Measurements from ENCODE around the gene TOMM70.
"Not testable (repeated sequence)": the region's sequence is repeated elsewhere in the genome, so short reads cannot be mapped to it uniquely, and the experiment has no call there.

TOMM70 gene

GRCh38 chr3:100400780-100401673, at the start of gene TOMM70, which contains the start of gene LNP1:
Gene TOMM70, minus strand, starts transcription at chr3:100401089. Its CDS starts 140 bp downstream, at chr3:100400949.
Gene LNP1, plus strand, starts transcription at chr3:100401539. Its CDS starts 28,191 bp downstream, at chr3:100429730.
- DNase-seq (ENCODE audit: low read depth in 2 of 2): peak; percentile 86 to 91

- no peak for DNase-seq (ENCODE audit: low read depth in 2 of 2)
Measured at GRCh38 chr3:100449214-100449613, 48.3 kb upstream of the TOMM70 start.

DNA sequence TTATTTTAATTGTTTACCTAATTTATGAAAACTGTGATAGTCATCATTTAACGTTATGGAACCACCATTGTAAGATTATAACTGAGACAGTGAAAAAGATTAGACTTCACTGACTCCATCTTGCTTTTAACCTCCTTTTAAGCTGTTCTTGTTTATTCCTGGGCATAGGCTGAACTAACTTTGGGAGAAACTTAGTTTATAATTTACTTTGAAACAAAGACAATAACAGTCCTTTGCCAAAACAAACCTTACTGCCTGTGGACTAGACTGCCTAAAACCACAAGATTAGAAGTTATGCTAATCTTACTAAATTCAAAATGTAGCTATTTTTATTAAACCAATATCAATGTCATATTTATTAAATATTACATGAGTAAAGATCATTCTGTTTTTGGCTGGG, 47.2 kb upstream of the TOMM70 start:
- DNase-seq (ENCODE audit: low read depth in 2 of 2): no peak

DNA sequence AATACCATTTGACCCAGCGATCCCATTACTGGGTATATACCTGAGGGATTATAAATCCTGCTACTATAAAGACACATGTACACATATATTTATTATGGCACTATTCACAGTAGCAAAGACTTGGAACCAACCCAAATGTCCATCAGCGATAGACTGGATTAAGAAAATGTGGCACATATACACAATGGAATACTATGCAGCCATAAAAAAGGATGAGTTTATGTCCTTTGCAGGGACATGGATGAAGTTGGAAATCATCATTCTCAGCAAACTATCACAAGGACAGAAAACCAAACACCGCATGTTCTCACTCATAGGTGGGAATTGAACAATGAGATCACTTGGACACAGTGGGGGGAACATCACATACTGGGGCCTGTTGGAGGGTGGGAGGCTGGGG, 46.2 kb upstream of the TOMM70 start:
- not testable (repeated sequence) for DNase-seq (ENCODE audit: low read depth in 2 of 2)

DNA sequence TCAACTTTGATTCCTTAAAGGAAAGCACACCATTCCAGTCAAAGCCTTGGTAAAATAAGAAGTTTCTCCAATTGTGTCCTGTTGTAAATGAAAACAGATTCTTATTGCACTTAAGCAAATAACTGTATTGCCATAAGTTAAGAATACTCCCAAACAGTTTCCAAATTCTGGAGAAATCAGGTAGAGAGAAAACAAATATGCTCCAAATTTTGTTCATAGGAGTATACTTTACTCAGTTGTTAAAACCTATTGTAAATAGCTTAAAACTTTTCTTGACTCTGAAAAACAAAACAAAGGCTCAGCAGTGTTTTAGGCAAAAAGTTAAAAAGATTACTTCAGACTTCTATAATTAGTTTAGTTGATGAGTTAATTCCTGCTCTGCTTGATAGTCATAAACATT, 42.8 kb upstream of the TOMM70 start:
- no peak for DNase-seq (ENCODE audit: low read depth in 2 of 2)

- DNase-seq (ENCODE audit: low read depth in 2 of 2): no peak
Measured at GRCh38 chr3:100440895-100441294, 40.0 kb upstream of the TOMM70 start.

DNA sequence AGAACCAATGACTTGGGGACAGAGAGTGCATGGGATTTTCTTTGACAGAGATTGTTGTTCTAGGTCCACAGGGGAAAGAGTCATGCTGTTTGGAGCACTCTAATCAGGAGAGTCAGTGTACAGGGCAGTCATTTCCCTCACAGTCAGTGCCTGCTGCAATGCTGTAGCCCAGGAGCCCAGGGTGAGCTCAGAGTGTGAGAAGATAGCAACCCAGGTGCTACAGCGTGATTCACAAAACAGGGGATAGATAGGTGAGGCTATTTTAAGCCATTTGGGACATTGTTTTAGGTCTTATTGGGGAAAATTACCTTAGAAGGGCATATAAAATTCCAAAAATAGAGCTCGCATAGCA, 37.7 kb upstream of the TOMM70 start:
- no peak for DNase-seq (ENCODE audit: low read depth in 2 of 2)

DNA sequence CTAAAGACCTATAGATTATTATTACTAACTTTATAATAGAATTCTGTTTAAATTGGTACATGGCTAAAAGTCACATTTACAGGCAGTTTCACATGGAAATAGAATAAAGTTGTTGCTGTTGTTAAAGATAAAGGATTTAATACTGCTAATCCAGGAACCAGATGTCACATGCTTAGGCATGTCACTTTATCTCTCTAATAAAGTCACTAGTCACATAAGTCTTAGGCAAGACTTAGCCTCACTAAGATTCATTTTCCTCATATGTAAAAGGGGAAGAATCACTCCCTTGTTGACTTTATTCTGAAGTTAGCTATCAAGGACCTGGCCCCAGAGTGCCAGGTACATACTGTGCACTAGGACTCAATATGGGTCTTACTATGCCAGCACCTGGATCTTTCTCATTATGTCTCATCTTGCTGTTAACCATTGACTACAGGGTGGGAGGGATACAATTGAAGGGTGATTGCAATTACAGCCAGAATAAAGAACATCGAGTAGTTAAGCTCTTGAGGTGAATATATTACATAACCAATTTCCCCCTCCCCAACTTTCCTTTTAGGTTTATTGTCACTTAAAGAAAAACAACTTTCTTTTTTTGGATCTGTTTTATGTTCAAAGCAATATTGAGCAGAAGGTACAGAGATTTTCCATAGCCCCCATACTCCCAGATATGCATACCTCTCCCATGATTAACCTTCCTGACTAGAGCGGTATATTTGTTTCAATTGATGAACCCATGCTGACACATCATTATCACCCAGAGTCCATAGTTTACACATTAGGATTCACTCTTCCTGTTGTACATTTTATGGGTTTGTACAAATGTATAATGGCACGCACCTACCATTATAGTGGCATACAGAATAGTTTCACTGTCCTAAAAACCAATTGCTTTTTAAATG, 37.1 kb upstream of the TOMM70 start:
- no peak for DNase-seq (ENCODE audit: low read depth in 2 of 2)

- DNase-seq (ENCODE audit: low read depth in 2 of 2): no peak
Measured at GRCh38 chr3:100436951-100437350, 36.1 kb upstream of the TOMM70 start.

- DNase-seq (ENCODE audit: low read depth in 2 of 2): no peak
Measured at GRCh38 chr3:100429187-100429716, 28.4 kb upstream of the TOMM70 start.

DNA sequence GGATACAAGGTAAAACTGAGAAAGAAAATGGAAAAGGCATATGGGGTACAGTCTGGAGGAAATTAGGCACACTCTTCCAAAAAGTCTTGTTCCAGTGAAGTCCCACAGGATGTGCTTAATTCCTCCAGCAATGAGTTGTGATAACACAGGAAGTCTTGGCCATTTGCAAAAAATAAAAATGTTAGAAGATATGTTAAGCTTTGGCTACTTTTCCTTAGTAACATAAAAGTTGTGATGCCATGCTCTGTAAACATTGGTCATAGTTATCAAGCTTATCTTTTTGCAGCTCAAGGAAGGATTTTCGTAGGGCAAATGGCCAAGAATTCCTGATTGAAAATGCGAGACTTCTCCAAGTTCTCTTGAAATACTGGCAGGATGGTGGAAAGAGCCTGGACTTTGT, 26.8 kb upstream of the TOMM70 start:
- no peak for DNase-seq (ENCODE audit: low read depth in 2 of 2)

GRCh38 chr3:100426067-100426682, 25.3 kb upstream of the TOMM70 start:
- no peak for DNase-seq (ENCODE audit: low read depth in 2 of 2)

GRCh38 chr3:100425316-100425715, 24.4 kb upstream of the TOMM70 start:
- DNase-seq (ENCODE audit: low read depth in 2 of 2): no peak

DNA sequence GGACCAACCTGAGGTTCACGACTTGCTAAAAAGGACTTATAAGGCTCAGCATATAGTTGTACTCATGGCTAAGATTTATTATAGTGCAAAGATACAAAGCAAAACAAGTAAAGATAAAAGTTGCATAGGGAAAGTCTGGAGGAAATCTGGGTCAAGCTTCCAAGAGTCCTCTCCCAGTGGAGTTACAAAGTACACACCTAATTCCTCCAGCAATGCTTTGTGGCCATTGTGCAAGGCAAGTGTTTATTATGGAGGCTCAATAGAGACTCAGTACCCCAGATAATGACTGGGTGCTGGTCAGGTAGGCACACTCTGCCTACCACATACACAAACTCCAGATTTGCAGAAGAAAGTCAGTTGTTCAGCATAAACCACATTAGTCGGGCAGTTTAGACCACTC, 23.4 kb upstream of the TOMM70 start:
- DNase-seq (ENCODE audit: low read depth in 2 of 2): no peak

GRCh38 chr3:100423611-100424010, 22.7 kb upstream of the TOMM70 start:
- no peak for DNase-seq (ENCODE audit: low read depth in 2 of 2)

GRCh38 chr3:100420885-100421284, 20.0 kb upstream of the TOMM70 start:
- no peak for DNase-seq (ENCODE audit: low read depth in 2 of 2)

DNA sequence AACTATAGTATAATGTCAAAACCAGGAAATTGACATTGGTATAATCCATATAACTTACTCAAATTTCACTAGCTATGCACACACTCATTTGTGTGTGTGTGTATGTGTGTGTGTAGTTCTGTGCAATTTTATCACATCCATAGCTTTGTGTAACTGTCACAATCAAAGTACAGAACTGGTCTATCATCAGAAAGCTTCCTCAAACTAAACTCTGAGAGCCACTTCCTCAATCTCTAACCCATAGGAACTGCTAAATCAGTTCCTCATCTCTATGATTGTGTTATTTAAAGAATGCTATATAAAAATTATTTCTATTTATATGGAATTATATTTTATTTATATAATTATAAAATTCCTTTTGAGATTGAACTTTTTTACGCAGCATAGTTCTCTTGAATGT, 18.5 kb upstream of the TOMM70 start:
- DNase-seq (ENCODE audit: low read depth in 2 of 2): no peak

- no peak for DNase-seq (ENCODE audit: low read depth in 2 of 2)
Measured at GRCh38 chr3:100416863-100417262, 16.0 kb upstream of the TOMM70 start.

GRCh38 chr3:100416176-100416575, 15.3 kb upstream of the TOMM70 start:
- no peak for DNase-seq (ENCODE audit: low read depth in 2 of 2)

GRCh38 chr3:100413613-100414012, 12.7 kb upstream of the TOMM70 start:
- no peak for DNase-seq (ENCODE audit: low read depth in 2 of 2)

GRCh38 chr3:100412912-100413590, 12.2 kb upstream of the TOMM70 start:
- no peak for DNase-seq (ENCODE audit: low read depth in 2 of 2)
